Chondrocyte (in vitro differentiated cells): Measurements from ENCODE around the gene ACP7. TPM values are rescaled to one million over a fixed set of nuclear protein-coding genes. Genes with fewer than 3 reads are reported as not detected.

Experiments used
- DNase-seq: peaks from one replicate; pipeline ENCODE4 v3.0.0; 2021; ENCODE audit warnings: mixed read lengths, low spot score
- H3K27ac Mint-ChIP-seq: one replicate; pipeline ENCODE4 v1.8.0; 2021; ENCODE audit warnings: mild to moderate bottlenecking, moderate library complexity, mixed read lengths; ENCODE audit not compliant: unreplicated experiment
- H3K27me3 Mint-ChIP-seq: 2 replicates; pipeline ENCODE4 v1.8.0; 2021; ENCODE audit warnings: low read depth, mixed read lengths
- H3K36me3 Mint-ChIP-seq: 2 replicates; pipeline ENCODE4 v1.8.0; 2021; ENCODE audit warnings: low read depth, mixed read lengths
- H3K4me1 Mint-ChIP-seq: 2 replicates; pipeline ENCODE4 v1.8.0; 2021; ENCODE audit warnings: low read depth, mild to moderate bottlenecking, mixed read lengths
- H3K4me3 Mint-ChIP-seq: one replicate; pipeline ENCODE4 v1.8.0; 2021; ENCODE audit warnings: mild to moderate bottlenecking, moderate library complexity, mixed read lengths; ENCODE audit not compliant: unreplicated experiment
- H3K9me3 Mint-ChIP-seq: 2 replicates; pipeline ENCODE4 v1.8.0; 2021; ENCODE audit warnings: low read depth, mixed read lengths
- CTCF ChIP-seq: fragments of 200-600 bp; sonication (generic); IDR thresholded peaks from 2 replicates; pipeline ENCODE4 v1.5.0; 2021; ENCODE audit warnings: antibody characterized with exemption, mild to moderate bottlenecking, moderate library complexity
- total RNA-seq: library from RNA; stranded (reverse); gene quantifications from 3 replicates; pipeline ENCODE4 v1.2.1, GENCODE V29; 2021

The ACP7 gene
- total RNA-seq, 1 donor from 2014 or later, result not detected

DNA sequence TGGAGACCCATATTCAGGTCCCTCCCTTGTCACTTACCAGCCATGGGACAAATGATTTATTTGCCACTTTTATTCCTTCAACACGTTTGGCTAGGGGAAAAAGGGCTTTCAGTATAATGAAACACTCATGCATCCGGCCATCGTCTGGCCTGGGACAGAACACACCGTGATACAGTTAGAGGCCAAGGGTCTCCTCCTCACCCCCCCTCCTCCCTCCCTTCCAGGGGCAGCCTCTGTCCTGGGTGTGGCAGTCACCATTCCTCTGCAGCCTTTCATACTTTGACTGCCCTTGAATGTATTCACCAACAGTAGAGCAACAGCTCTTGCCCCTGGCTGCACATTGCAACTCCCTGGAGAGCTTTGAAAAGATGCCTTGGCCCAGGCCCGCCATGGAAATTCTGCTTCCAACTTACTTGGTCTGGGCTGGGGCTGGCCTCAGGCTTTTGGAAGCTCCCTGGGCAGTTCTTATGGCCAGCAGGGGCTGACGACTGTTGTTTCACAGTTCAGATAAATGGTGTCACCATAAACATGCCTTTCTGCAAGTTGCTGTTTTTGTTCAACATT is 44.4 kb downstream of the ACP7 start:
- Mint-ChIP-seq H3K36me3 (peaks cover 1% of the 10 kb centered on the region), H3K27me3 (no peaks in the 10 kb centered on the region), H3K4me3 (no peak overlapping the region), H3K9me3 (no peaks in the 10 kb centered on the region), H3K27ac (peak overlapping the region; percentile 54), H3K4me1 (peaks cover 46% of the 10 kb centered on the region)
- no peak for DNase-seq
- no peak for TF ChIP-seq CTCF

DNA sequence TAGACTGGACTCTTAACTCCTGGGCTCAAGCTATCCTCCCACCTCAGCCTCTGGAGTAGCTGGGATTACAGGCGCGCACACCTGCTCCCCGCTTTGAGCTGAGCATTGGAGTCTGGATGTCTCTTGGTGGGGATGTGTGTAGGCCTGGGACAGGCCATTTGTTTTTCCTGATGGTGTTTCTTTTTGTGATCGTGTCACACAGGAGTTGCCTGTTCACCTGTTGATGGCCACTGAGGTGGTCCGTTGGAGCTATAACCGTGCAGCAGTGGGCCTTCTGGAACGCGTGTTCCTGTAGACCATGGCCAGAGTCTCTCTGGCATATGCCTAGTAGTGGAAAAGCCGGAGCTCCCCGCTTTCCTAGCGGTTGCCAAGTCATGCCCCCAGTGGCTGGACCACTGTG is 44.9 kb downstream of the ACP7 start:
- peaks cover 46% of the 10 kb centered on the region for H3K4me1 Mint-ChIP-seq
- H3K4me3 Mint-ChIP-seq, result no peak overlapping the region
- H3K9me3 Mint-ChIP-seq, result no peaks in the 10 kb centered on the region
- H3K36me3 Mint-ChIP-seq, result peaks cover 1% of the 10 kb centered on the region
- H3K27me3 Mint-ChIP-seq, result no peaks in the 10 kb centered on the region
- TF ChIP-seq CTCF, result no peak
- no peak for DNase-seq
- no peak overlapping the region for H3K27ac Mint-ChIP-seq

GRCh38 chr19:39130337-39131254 is 46.4 kb downstream of the ACP7 start:
- H3K4me3 Mint-ChIP-seq, result no peak overlapping the region
- no peak for TF ChIP-seq CTCF
- H3K27me3 Mint-ChIP-seq, result no peaks in the 10 kb centered on the region
- no peaks in the 10 kb centered on the region for H3K9me3 Mint-ChIP-seq
- H3K4me1 Mint-ChIP-seq, result peaks cover 41% of the 10 kb centered on the region
- H3K27ac Mint-ChIP-seq, result peak overlapping the region; percentile 32
- H3K36me3 Mint-ChIP-seq, result peaks cover under 1% of the 10 kb centered on the region
- no peak for DNase-seq

DNA sequence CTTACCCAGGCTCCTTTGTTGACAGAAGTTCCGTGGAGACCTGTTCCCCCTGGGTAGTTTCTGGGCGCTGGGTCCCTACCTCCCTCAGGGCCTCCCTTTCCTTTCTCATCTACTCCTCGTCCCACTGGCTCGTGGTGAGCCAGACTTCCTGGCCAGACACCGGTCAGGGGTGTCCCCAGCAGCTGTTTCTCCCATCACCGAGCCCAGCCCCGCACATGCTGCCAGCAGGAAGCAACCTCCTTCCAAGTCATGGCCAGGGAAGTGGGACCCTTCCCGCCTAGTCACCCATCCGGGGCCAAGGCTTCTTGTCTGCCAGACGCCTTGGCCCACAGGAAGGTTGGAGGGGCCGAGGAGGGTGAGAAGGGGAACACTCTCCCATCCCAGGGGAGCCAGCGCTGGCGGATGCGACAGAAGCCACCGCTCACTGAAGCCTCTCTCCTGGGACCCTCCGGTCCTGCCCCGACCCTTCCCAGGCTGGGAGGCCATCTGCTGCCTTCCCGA is 47.1 kb downstream of the ACP7 start:
- H3K27ac Mint-ChIP-seq, result no peak overlapping the region
- no peaks in the 10 kb centered on the region for H3K27me3 Mint-ChIP-seq
- no peaks in the 10 kb centered on the region for H3K9me3 Mint-ChIP-seq
- H3K4me1 Mint-ChIP-seq, result peaks cover 41% of the 10 kb centered on the region
- no peaks in the 10 kb centered on the region for H3K36me3 Mint-ChIP-seq
- TF ChIP-seq CTCF, result no peak
- no peak overlapping the region for H3K4me3 Mint-ChIP-seq
- DNase-seq, result no peak

DNA sequence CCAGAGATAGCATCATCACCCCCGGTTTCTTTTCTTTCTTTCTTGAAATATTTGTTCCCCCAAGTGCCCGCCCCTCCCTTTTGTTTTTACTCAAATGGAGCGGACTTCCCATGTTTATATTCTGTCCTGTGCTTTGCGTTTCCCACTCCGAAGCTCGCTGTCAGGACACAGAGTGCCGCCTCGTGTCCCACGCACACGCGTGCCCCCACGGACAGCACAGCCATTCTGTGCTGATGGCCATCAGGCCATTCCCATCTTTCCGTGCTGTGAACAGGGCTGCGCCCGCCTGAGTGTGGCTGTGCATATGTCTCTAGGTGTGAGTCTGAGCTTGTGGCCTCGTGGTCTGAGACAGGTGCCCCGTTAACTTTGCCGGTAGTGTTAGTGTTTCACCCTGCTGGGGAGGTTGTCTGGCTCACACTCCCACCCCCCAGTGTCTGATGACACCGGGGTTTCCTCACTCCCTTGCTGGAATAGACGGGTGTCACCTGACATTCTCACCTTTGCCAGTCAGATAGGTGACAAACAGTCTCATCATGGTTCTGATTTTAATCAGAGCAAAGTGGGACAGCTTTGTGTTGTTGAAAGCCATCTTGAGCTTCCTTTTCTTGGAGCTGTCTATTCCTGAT is 48.3 kb downstream of the ACP7 start:
- Mint-ChIP-seq H3K36me3 (no peaks in the 10 kb centered on the region), H3K27ac (no peak overlapping the region), H3K4me1 (peaks cover 37% of the 10 kb centered on the region), H3K9me3 (no peaks in the 10 kb centered on the region), H3K27me3 (no peaks in the 10 kb centered on the region), H3K4me3 (no peak overlapping the region)
- DNase-seq, result no peak
- no peak for TF ChIP-seq CTCF
